ENCODE results near the gene MAP7D1. TPM values are rescaled to one million over a fixed set of nuclear protein-coding genes. Genes with fewer than 3 reads are reported as not detected.

MAP7D1 gene
- total RNA-seq, 4 donors from 2014 or later, result 115 to 171 (median 153) TPM

GRCh38 chr1:36118447-36119204 lies 37.3 kb upstream of the MAP7D1 start:
- intact Hi-C loops (cut with DNase I; ENCODE audit: low total_unique reads), result no loop called here
- 68 to 69% methylated on average over 10 of the region's 10 CpGs for WGBS, 2 donors

GRCh38 chr1:36119456-36119855 lies 36.5 kb upstream of the MAP7D1 start:
- intact Hi-C loops (cut with DNase I; ENCODE audit: low total_unique reads), result no loop called here
- TF ChIP-seq CTCF (IDR thresholded peaks at IDR 0.05), result no peak
- TF ChIP-seq POLR2A (IDR thresholded peaks at IDR 0.05), result no peak
- 45 to 69% methylated on average over 8 to 9 of the region's 9 CpGs for WGBS, 2 donors
- DNase-seq (ENCODE audit: low spot score in 2 of 2), result no peak
- H3K4me3 ChIP-seq (ENCODE audit: low read depth, poor library complexity, severe bottlenecking), result no peak overlapping the region

More at GRCh38 chr1:36118447-36119204, 37.3 kb upstream of the MAP7D1 start:
- TF ChIP-seq POLR2A (IDR thresholded peaks at IDR 0.05) (no peak), CTCF (IDR thresholded peaks at IDR 0.05) (no peak)
- H3K4me3 ChIP-seq (ENCODE audit: low read depth, poor library complexity, severe bottlenecking), result no peak overlapping the region
- no peak for DNase-seq (ENCODE audit: low spot score in 2 of 2)

- intact Hi-C loops (cut with DNase I; ENCODE audit: low total_unique reads), result no loop called here
- TF ChIP-seq POLR2A (IDR thresholded peaks at IDR 0.05) (no peak), CTCF (IDR thresholded peaks at IDR 0.05) (no peak)
- H3K4me3 ChIP-seq (ENCODE audit: low read depth, poor library complexity, severe bottlenecking), result no peak overlapping the region
- WGBS, 2 donors, result 80 to 90% methylated on average over 12 of the region's 12 CpGs
- no peak for DNase-seq (ENCODE audit: low spot score in 2 of 2)
Observed at GRCh38 chr1:36122062-36123030, 33.6 kb upstream of the MAP7D1 start.

GRCh38 chr1:36123356-36123755 lies 32.6 kb upstream of the MAP7D1 start:
- H3K4me3 ChIP-seq (ENCODE audit: low read depth, poor library complexity, severe bottlenecking), result no peak overlapping the region
- 49 to 60% methylated on average over 7 to 8 of the region's 8 CpGs for WGBS, 2 donors
- intact Hi-C loops (cut with DNase I; ENCODE audit: low total_unique reads), result no loop called here
- TF ChIP-seq POLR2A (IDR thresholded peaks at IDR 0.05) (no peak), CTCF (IDR thresholded peaks at IDR 0.05) (no peak)
- no peak for DNase-seq (ENCODE audit: low spot score in 2 of 2)

- TF ChIP-seq CTCF (IDR thresholded peaks at IDR 0.05) (no peak), POLR2A (IDR thresholded peaks at IDR 0.05) (no peak)
- 32 to 45% methylated on average over 16 to 24 of the region's 42 CpGs for WGBS, 2 donors
- intact Hi-C loops (cut with DNase I; ENCODE audit: low total_unique reads), result no loop called here
- no peak overlapping the region for H3K4me3 ChIP-seq (ENCODE audit: low read depth, poor library complexity, severe bottlenecking)
- DNase-seq (ENCODE audit: low spot score in 2 of 2), result no peak
Observed at GRCh38 chr1:36124404-36125128, 31.4 kb upstream of the MAP7D1 start.
